HG02970 (cell line): ENCODE results near the gene NOP53.
"Not testable (repeated sequence)": the region's sequence is repeated elsewhere in the genome, so short reads cannot be mapped to it uniquely, and the experiment has no call there.

Experiments used
- ATAC-seq: cut with Tn5 transposase; IDR thresholded peaks from one replicate; pipeline ENCODE4 v1.9.1; 2021; ENCODE audit warnings: mild to moderate bottlenecking, moderate library complexity, moderate number of reproducible peaks; ENCODE audit not compliant: unreplicated experiment, low FRiP score

Gene NOP53

GRCh38 chr19:47716270-47716937 lies 28.9 kb upstream of the NOP53 start:
- no peak for ATAC-seq

- ATAC-seq = not testable (repeated sequence)
These were observed 26.8 kb upstream of the NOP53 start for GRCh38 chr19:47718415-47719046.

DNA sequence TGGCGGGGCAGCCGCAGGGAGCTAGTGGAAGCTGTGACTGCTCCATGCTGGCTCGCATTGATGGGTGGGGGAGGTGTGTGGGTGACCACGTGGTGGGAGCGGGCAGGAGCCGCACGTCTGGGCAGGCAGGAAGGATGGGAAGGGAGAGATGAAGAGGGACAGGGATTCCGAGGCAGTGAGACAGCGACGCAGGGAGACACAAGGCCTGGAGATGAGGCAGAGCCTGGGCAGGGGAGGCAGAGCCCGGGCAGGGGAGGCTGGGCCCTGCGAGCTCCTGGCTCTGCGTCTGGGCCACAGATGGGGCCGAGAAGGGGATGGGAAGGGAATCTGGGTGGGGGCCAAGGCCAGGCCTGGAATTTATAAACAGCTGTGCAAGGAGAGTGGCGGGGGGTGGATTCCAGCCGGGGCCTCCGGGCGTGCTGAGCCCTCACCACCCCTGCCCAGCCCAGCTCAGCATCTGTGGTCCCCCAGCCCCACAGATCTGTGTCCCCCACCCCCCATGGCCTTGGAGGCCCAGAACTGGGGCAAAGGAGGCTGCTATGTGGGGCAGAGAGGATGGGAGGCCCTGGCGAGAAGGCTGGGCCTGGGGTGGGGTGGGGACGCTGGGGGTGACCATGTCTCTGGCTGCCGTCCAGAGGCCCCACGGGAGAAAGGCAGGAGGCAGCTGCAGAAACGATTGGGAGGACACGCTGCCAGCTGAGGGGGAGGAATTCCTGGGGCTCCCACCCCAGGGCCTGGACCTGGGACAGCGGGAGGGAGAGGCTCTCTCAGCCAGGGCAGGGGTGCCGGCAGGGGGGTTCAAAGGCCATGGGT lies 26.1 kb upstream of the NOP53 start:
- no peak for ATAC-seq

DNA sequence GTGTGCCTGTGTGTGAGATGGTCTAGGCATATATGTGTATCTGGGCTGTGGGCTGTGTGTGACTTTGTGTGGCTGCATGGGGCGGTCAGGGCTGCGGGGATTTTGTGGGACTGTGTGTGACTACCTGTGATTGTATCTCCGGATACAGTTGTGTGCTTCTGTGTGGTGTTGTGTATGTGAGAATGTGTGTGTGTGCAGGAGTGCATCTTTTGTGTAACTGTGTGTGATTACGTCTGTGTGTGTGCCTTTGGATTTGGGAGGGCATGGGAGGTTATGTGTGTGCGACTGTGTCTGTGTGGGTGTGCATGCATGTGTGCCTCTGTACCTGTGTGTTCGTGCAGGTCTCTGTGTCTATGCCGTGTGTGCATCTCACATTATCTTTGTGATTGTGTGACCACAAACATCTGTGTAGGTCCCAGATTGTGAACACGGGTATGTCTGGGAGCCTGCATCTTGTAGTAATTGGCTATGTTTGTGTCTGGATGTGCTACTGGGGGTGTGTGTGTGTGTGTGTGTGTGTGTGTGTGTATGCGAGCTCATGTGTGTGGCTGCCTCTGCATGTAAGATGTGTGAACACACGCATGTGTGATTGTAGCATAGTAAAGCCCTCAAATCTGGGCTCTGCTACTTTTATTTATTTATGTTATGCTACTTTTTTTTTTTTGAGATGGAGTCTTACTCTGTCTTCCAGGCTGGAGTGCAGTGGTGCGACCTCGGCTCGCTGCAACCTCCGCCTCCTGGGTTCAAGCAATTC lies 24.5 kb upstream of the NOP53 start:
- ATAC-seq = no peak

- ATAC-seq = no peak
These were observed 21.8 kb upstream of the NOP53 start for GRCh38 chr19:47723581-47723940.

DNA sequence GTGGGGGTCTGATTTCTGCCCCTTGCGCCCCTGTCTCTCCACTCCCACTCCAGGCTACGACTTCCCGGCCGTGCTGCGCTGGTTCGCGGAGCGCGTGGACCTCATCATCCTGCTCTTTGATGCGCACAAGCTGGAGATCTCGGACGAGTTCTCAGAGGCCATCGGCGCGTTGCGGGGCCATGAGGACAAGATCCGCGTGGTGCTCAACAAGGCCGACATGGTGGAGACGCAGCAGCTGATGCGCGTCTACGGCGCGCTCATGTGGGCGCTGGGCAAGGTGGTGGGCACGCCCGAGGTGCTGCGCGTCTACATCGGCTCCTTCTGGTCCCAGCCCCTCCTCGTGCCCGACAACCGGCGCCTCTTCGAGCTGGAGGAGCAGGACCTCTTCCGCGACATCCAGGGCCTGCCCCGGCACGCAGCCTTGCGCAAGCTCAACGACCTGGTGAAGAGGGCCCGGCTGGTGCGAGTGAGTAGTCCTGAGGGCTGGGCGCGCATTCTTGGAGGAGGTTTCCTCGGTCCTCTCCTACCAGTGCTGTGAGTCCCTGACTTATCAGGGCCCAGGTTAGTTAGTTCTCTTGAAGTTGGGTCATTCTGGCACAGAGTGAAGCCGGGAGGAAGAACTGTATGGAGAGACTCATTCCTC lies 19.5 kb upstream of the NOP53 start:
- no peak for ATAC-seq

- ATAC-seq = no peak
These were observed 18.9 kb upstream of the NOP53 start for GRCh38 chr19:47726467-47726866.

- ATAC-seq = not testable (repeated sequence)
These were observed 17.1 kb upstream of the NOP53 start for GRCh38 chr19:47728295-47728694.

DNA sequence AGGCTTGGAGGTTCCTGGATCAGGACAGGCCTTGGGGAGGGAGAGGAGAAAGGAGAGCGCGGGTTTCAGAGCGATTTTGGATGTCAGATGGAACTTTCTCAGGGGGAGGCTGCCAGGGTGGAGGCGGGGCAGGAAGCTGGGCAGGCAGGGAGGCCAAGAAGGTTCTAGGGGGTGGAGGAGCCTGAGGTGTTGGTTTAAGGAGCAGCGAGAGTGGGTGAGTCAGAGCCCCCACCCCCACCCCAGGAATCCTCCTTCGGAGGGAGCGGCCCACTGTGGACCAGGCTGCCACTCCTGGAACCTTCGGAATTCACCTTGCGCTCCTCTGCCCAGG lies 15.9 kb upstream of the NOP53 start:
- no peak for ATAC-seq

- ATAC-seq = no peak
These were observed 15.4 kb upstream of the NOP53 start for GRCh38 chr19:47729799-47730520.

GRCh38 chr19:47730521-47730889 lies 14.8 kb upstream of the NOP53 start:
- ATAC-seq = no peak

GRCh38 chr19:47730910-47731309 lies 14.4 kb upstream of the NOP53 start:
- ATAC-seq = no peak

DNA sequence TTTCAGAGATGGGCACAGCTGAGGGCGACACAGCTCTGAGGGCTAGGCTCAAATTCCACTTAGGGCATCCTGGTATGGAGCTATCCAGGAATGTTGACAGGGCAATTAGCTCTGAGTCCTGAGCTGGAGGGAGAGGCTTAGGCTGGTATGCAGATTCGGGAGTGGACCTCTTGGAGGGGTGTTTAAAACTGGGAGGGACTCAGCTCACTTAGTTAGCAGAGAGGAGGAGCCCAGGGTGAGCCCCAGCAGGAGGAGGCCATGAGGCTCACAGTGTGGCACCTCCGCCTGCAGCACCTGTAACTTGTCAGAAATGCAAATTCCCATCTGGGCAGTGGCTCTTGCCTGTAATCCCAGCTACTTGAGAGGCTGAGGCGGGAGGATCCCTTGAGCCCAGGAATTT lies 10.2 kb upstream of the NOP53 start:
- ATAC-seq = no peak

DNA sequence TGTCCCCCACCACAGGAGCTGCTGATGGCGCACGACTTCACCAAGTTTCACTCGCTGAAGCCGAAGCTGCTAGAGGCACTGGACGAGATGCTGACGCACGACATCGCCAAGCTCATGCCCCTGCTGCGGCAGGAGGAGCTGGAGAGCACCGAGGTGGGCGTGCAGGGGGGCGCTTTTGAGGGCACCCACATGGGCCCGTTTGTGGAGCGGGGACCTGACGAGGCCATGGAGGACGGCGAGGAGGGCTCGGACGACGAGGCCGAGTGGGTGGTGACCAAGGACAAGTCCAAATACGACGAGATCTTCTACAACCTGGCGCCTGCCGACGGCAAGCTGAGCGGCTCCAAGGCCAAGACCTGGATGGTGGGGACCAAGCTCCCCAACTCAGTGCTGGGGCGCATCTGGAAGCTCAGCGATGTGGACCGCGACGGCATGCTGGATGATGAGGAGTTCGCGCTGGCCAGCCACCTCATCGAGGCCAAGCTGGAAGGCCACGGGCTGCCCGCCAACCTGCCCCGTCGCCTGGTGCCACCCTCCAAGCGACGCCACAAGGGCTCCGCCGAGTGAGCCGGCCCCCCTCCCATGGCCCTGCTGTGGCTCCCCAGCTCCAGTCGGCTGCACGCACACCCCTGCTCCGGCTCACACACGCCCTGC lies 4.4 kb upstream of the NOP53 start:
- ATAC-seq = no peak

DNA sequence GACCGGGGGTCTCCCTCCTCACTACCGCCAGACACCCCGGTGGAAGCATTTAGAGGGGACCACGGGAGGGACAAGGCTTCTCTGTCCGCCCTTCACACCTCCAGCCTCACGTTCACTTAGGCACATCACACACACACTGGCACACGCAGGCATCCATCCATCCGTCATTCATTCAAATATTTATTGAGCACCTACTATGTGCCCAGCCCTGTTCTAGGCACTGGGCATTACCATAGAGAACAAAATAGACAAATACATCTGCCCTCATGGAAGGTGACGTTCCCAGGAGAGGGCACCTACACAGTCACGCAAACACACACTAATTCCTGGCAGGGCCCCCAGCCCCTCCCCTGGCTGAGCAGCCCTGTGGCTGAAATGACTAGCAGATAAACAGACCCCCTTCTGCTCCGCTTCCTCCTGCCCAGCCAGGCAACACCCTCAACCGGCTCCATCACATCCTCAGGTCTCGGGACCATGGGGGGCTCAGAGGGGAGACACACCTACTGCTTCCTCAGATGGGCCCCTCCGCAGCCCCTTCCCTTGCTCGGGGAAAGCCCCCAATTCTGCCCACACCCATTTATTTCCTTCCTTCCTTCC lies 3.7 kb upstream of the NOP53 start:
- no peak for ATAC-seq

GRCh38 chr19:47742634-47743033 lies 2.7 kb upstream of the NOP53 start:
- ATAC-seq = no peak

GRCh38 chr19:47746129-47746528 lies 783 bp downstream of the NOP53 start:
- ATAC-seq = not testable (repeated sequence)

GRCh38 chr19:47749326-47749725 lies 4.0 kb downstream of the NOP53 start:
- no peak for ATAC-seq

- ATAC-seq = no peak
These were observed 5.4 kb downstream of the NOP53 start for GRCh38 chr19:47750752-47751151.
